SU-DHL-6 (cell line): ENCODE results near the gene AFG3L2.

Source experiments
- H2AFZ ChIP-seq: fragments of 200-600 bp; sonication (generic); 2 replicates; pipeline ENCODE4 v1.6.1; 2014; ENCODE audit warnings: low read depth, mild to moderate bottlenecking, moderate library complexity, mixed read lengths, antibody characterized with exemption, low read length; ENCODE audit not compliant: severe bottlenecking
- H3F3A ChIP-seq: fragments of 200-600 bp; shearing (Covaris generic); 2 replicates; pipeline ENCODE4 v1.6.0; 2016; ENCODE audit warnings: antibody characterized with exemption, mild to moderate bottlenecking; ENCODE audit not compliant: insufficient read depth
- H3K27ac ChIP-seq: fragments of 200-600 bp; sonication (generic); 2 replicates; pipeline ENCODE4 v1.5.1; 2016; ENCODE audit warnings: low read depth, mild to moderate bottlenecking, low read length, moderate library complexity, mixed read lengths
- H3K27me3 ChIP-seq: fragments of 200-600 bp; sonication (generic), shearing (Covaris generic); 2 replicates; pipeline ENCODE4 v1.6.0; 2014; ENCODE audit warnings: mild to moderate bottlenecking, low read length
- H3K36me3 ChIP-seq: fragments of 200-600 bp; sonication (generic); 2 replicates; pipeline ENCODE4 v1.6.1; 2014; ENCODE audit warnings: mild to moderate bottlenecking, low read length, mixed read lengths
- H3K4me2 ChIP-seq: fragments of 300-600, 200-600 bp; shearing (Covaris generic), sonication (generic); 2 replicates; pipeline ENCODE4 v1.6.0; 2014; ENCODE audit warnings: low read length, low read depth, mild to moderate bottlenecking; ENCODE audit not compliant: poor library complexity, severe bottlenecking
- H3K4me3 ChIP-seq: fragments of 200-600 bp; sonication (generic); 2 replicates; pipeline ENCODE4 v1.5.1; 2014; ENCODE audit warnings: antibody characterized with exemption, low read length, mild to moderate bottlenecking, mixed read lengths; ENCODE audit not compliant: insufficient read depth, poor library complexity, severe bottlenecking
- H3K79me2 ChIP-seq: fragments of 200-600 bp; sonication (generic); 2 replicates; pipeline ENCODE4 v1.6.1; 2014; ENCODE audit warnings: mild to moderate bottlenecking, low read length, moderate library complexity; ENCODE audit not compliant: insufficient read depth
- H3K9ac ChIP-seq: fragments of 200-600 bp; sonication (generic); 2 replicates; pipeline ENCODE4 v1.7.0; 2014; ENCODE audit warnings: mild to moderate bottlenecking, low read length
- H3K9me2 ChIP-seq: fragments of 200-600 bp; sonication (generic); replicated peaks from 2 replicates; pipeline ENCODE4 v1.6.1; 2014; ENCODE audit warnings: low read length; ENCODE audit not compliant: insufficient read depth
- H3K9me3 ChIP-seq: fragments of 200-600 bp; sonication (generic); 2 replicates; pipeline ENCODE4 v1.6.1; 2014; ENCODE audit warnings: low read length, mixed read lengths; ENCODE audit not compliant: insufficient read depth
- H4K20me1 ChIP-seq: fragments of 200-600 bp; sonication (generic); 2 replicates; pipeline ENCODE4 v1.6.1; 2014; ENCODE audit warnings: low read depth, mild to moderate bottlenecking, antibody characterized with exemption, low read length, moderate library complexity, mixed read lengths
- CTCF ChIP-seq: fragments of 200-600 bp; sonication (generic); IDR thresholded peaks from one replicate; pipeline ENCODE4 v1.5.1; 2017; ENCODE audit warnings: antibody characterized with exemption, mild to moderate bottlenecking, low read length, moderate library complexity; ENCODE audit not compliant: insufficient read depth, poor library complexity, severe bottlenecking
- EZH2phosphoT487 ChIP-seq: fragments of 200-600 bp; sonication (generic), shearing (Covaris generic); conservative IDR thresholded peaks from 2 replicates; pipeline ENCODE4 v1.6.1; 2018; ENCODE audit warnings: mild to moderate bottlenecking, antibody characterized with exemption, low read length, moderate library complexity, mixed read lengths

Gene AFG3L2

GRCh38 chr18:12302391-12303147 is 74.5 kb downstream of the AFG3L2 start:
- H3K27ac ChIP-seq: no peak overlapping the region
- H3K36me3 ChIP-seq: no peaks in the 10 kb centered on the region
- no peak overlapping the region for H3K4me3 ChIP-seq
- no peak overlapping the region for H2AFZ ChIP-seq
- H3K27me3 ChIP-seq: no peaks in the 10 kb centered on the region
- no peaks in the 10 kb centered on the region for H3K9me3 ChIP-seq
- no peaks in the 10 kb centered on the region for H3F3A ChIP-seq
- H3K9me2 ChIP-seq: no peaks in the 10 kb centered on the region
- TF ChIP-seq EZH2phosphoT487 (no peak), CTCF (no peak)
- no peak overlapping the region for H3K4me2 ChIP-seq
- H3K79me2 ChIP-seq: no peaks in the 10 kb centered on the region
- H3K9ac ChIP-seq: no peak overlapping the region
- no peaks in the 10 kb centered on the region for H4K20me1 ChIP-seq

- no peak overlapping the region for H3K4me2 ChIP-seq
- H3K27ac ChIP-seq: no peak overlapping the region
- TF ChIP-seq CTCF (no peak), EZH2phosphoT487 (no peak)
- H3K27me3 ChIP-seq: no peaks in the 10 kb centered on the region
- no peak overlapping the region for H3K9ac ChIP-seq
- no peaks in the 10 kb centered on the region for H3K9me2 ChIP-seq
- H3K4me3 ChIP-seq: no peak overlapping the region
- H3F3A ChIP-seq: no peaks in the 10 kb centered on the region
- H2AFZ ChIP-seq: no peak overlapping the region
- H3K9me3 ChIP-seq: no peaks in the 10 kb centered on the region
- no peaks in the 10 kb centered on the region for H3K79me2 ChIP-seq
- no peaks in the 10 kb centered on the region for H4K20me1 ChIP-seq
- H3K36me3 ChIP-seq: no peaks in the 10 kb centered on the region
Measured at GRCh38 chr18:12301263-12302005, 75.6 kb downstream of the AFG3L2 start.

DNA sequence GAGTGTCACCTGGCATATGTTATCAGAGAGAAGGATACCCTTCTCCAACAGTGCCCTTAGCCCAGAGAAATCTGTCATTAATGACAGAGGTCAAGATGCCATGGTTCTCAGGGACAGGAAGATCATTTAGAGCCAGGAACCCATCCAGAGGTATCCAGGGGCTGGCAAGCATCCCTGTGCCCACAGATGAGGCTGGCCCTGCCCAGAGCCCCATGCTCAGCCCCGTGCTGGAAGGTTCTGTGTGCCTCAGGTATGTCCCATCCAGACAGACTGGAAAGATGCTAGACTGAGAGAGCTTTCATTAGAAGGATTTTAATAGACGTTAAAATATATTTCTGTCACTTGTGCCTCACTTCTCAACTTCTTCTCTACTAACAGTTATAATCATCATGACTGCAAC is 77.2 kb downstream of the AFG3L2 start:
- no peaks in the 10 kb centered on the region for H3K9me3 ChIP-seq

More for the DNA sequence above, 77.2 kb downstream of the AFG3L2 start:
- TF ChIP-seq EZH2phosphoT487 (no peak), CTCF (no peak)
- Histone ChIP-seq H2AFZ (no peak overlapping the region), H3K4me3 (no peak overlapping the region), H3K27me3 (no peaks in the 10 kb centered on the region), H3F3A (no peaks in the 10 kb centered on the region), H3K27ac (no peak overlapping the region), H3K4me2 (no peak overlapping the region), H3K79me2 (no peaks in the 10 kb centered on the region), H3K9me2 (no peaks in the 10 kb centered on the region), H3K36me3 (no peaks in the 10 kb centered on the region), H3K9ac (no peak overlapping the region), H4K20me1 (no peaks in the 10 kb centered on the region)
